Fibroblast of pulmonary artery (primary cell): ENCODE data around the gene MDGA2.

ENCODE experiments used
- DNase-seq: peaks from one replicate; pipeline ENCODE4 v3.0.0-alpha.2; 2010; ENCODE audit warnings: low read depth
- H3K4me3 ChIP-seq: replicated peaks from 2 replicates; pipeline ENCODE4 v1.5.1; 2011; ENCODE audit warnings: low read depth, mild to moderate bottlenecking, control low read depth, low read length, moderate library complexity
- TF ChIP-seq, protein P1 (sequence below): IDR thresholded peaks from 2 replicates; pipeline ENCODE4 v1.5.1; 2011; ENCODE audit warnings: mild to moderate bottlenecking, control low read depth, low read length, inconsistent platforms; ENCODE audit errors: missing control alignments

Gene MDGA2

DNA sequence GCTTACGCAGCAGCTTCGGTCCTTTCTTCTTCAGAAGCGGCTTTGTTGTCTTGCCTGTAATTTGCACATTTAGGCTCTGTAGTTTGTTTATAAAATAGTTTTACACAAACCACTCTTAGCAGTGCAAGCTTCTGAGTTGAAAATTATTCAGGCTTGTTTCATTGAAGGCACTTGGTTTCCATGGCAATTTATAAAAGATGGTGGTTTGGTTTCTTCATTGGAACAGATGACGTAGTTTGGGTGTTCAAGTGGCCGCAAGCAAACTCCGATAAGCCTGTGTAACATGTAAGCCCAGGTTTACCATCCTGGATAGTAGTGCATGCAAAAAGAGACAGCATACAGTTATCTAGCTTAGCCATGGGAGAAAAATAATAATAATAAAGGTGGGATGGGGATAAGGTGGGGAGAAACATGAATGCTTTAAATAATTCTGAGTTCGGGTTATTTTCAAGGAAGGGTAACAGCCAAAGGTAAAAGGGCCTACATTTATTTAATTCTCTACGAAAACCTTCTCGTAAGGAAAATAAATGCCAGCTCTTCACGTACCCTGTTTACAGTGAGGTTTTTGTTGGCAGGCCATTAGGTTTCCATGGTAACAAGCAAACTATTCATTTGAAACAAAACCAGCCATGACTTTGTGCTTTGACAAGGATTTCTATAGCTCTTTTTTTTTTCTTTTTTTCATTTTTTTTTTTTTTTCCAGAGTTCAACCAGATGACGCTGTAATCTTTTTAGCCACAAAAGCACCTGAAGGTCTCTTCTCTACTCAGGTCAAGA, 834.3 kb downstream of the MDGA2 start:
- TF ChIP-seq, protein P1, sequence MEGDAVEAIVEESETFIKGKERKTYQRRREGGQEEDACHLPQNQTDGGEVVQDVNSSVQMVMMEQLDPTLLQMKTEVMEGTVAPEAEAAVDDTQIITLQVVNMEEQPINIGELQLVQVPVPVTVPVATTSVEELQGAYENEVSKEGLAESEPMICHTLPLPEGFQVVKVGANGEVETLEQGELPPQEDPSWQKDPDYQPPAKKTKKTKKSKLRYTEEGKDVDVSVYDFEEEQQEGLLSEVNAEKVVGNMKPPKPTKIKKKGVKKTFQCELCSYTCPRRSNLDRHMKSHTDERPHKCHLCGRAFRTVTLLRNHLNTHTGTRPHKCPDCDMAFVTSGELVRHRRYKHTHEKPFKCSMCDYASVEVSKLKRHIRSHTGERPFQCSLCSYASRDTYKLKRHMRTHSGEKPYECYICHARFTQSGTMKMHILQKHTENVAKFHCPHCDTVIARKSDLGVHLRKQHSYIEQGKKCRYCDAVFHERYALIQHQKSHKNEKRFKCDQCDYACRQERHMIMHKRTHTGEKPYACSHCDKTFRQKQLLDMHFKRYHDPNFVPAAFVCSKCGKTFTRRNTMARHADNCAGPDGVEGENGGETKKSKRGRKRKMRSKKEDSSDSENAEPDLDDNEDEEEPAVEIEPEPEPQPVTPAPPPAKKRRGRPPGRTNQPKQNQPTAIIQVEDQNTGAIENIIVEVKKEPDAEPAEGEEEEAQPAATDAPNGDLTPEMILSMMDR = no peak
- no peak overlapping the region for H3K4me3 ChIP-seq
- DNase-seq = no peak

GRCh38 chr14:46820291-46820690, 855.1 kb downstream of the MDGA2 start:
- TF ChIP-seq, protein P1 = no peak
- H3K4me3 ChIP-seq = no peak overlapping the region
- DNase-seq = no peak

DNA sequence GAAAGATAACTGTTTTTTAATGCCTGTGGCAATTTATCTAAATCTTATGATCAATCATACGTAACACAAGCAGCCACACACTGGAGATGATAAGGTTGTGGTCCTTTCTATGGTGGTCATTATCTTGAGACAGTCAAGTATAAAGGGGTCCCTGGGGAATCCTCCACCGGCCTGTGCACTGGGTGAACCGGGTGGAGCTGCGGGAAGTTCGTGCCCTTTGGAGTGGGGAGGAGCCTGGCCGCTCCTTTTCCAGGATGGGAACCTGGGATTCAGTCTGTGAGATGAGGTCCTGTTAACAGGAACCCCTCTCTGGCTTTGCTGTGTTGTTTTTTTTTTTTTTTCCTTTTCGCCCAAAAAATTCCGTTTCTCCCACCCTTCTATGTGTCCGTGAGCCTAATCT, 856.3 kb downstream of the MDGA2 start:
- no peak for DNase-seq
- TF ChIP-seq, protein P1 = no peak
- H3K4me3 ChIP-seq = no peak overlapping the region

DNA sequence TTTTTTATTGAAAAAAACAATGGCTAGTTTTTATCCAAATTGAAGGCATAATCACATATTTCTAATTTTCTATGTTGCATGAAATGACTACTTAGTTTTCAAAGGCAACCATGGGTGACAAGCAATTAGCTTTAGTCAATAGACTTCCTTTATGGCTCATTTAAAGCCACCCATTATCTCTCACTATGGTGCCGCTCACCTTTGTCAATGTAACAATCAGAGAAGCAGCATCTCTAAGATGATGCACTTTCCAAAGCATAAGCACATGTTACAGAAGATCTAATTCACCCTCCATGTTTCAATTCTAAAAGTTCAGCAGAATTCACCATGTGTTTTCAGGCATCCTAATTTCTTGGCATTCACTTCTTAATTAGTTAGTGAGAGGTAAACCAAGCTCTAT, 857.3 kb downstream of the MDGA2 start:
- H3K4me3 ChIP-seq = no peak overlapping the region
- no peak for DNase-seq
- TF ChIP-seq, protein P1 = no peak

- no peak for DNase-seq
- no peak overlapping the region for H3K4me3 ChIP-seq
- TF ChIP-seq, protein P1 = no peak
Observed at GRCh38 chr14:46793144-46793543, 882.3 kb downstream of the MDGA2 start.
